UCSD-AML1 (cell line): ENCODE measurements around the gene BTBD16.

ENCODE experiments used
- DNase-seq: peaks from one replicate; lab custom pipeline; 2025; ENCODE audit not compliant: unreplicated experiment; lab: John Stamatoyannopoulos, UW

BTBD16 gene

DNA sequence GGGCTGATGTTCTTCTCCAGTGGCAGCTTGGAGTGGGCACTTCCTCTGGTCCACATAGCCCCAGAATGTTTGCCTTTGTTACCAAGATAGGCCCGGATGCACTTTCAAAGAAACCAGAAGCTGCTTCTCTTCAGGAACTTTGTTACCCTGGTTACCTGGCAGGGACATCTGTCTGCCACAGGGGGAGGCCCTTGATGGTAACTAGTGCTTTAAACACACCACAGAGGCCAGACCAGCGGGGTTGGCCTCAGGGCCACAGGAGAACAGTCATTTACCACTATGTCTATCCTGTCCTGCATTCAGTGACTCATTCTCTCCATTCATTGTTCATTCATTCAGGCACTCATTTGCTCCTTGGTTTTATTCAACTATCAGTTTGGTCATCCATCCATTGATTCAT lies 91.5 kb downstream of the BTBD16 start:
- DNase-seq, result no peak

- no peak for DNase-seq
Measured at GRCh38 chr10:122363311-122363710, 92.2 kb downstream of the BTBD16 start.

GRCh38 chr10:122363722-122364463 lies 92.8 kb downstream of the BTBD16 start:
- no peak for DNase-seq

DNA sequence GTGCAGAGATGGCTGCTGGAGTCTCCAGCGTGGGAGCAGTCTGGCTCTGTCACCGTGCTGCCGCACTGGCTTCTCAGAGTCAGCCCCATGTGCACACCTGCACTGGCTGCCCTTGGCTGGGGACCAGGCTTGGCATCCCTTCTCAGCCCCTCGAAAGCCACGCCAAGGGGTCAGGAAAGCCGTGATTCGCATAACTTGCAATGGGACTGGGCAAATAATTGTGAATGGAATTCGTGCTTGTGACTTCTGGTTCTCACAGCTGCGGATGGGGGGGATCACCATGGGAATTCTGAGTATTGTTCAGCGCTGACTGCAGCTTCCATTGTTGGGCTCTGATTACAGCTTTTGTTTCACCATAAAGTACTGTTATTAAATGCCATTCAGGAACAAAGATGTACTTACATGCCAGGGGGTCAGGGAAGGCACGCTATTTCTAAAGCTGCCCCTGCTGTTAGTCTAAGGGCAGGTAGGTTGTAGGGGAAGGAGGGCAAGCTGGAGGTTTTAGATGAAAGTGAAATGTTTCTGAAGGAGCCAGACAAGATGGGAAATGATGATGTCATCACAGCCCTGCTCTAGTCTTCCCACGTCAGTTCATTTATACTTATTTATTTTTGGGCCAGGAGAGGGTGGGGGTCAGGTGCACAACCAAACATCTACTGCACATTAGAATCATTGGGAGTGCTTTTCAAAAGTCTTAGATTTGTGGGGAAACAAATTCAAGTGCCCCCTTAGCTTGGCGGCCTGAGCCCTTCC lies 97.6 kb downstream of the BTBD16 start:
- no peak for DNase-seq

DNA sequence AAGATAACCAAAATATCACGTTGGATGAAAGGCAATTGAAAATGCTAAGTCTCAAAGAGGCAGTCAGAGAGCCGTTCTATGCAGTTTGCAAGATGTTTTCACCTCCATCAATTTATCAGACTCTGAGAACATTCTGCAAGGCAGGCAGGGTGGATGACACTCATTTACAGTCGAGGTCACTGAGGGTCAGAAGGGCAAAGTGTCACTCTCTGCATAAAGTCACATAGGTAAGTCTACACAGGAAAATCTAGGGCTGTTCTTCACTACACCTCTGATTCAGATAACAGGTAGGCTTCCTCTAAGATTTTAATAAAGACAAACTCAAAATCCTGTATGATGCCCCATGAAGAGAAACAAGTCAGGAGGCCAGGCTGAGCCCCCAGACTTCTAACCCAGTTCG lies 102.0 kb downstream of the BTBD16 start:
- DNase-seq, result no peak

- no peak for DNase-seq
Measured at GRCh38 chr10:122373721-122374120, 102.6 kb downstream of the BTBD16 start.

GRCh38 chr10:122374237-122374858 lies 103.3 kb downstream of the BTBD16 start, which contains the start of gene PLEKHA1:
TSS of gene PLEKHA1 (plus strand) at chr10:122374708. CDS start at chr10:122393201, 18,493 bp downstream.
- peak; percentile 94 for DNase-seq

DNA sequence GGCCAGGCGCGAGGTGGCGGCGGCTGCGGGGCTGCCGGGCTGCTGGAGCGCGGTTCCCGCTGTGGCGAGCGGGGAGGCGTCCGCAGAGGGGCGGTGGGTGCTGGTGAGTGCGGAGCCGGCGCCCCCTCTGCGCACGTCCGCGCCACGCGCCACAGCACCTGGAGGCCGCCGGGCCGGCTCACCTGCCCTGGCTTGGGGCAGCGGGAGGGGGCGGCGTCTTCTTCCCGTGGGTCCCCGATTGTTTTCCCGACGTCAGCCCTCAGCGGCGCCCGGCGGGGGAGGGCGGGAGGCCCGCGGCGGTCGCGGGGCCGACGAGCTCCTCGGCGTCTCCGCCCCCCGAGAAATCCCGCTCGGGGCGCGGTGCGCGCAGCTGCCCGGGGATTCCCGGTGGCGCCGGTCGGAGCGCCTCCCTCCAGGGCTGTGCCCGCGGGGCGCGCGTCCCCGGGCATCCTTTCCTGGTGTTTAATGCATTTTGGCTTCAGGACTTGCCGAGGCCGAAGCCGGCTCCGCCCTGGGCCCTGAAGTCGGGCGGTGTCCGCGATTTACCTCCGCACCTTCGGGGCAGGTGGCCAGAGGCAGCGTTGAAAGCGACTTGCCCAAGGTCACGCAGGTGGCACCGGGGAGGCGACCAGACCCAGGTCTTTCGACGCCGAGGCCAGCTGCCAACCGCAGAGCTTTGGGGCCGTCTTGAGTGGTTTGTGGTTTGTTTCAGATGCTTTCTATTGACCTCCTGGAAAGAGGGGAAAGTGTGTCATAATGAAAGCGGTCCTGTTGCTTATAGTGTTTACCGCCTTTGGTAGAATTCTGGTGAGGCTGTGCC lies 104.0 kb downstream of the BTBD16 start:
- DNase-seq, result peak; percentile 41

DNA sequence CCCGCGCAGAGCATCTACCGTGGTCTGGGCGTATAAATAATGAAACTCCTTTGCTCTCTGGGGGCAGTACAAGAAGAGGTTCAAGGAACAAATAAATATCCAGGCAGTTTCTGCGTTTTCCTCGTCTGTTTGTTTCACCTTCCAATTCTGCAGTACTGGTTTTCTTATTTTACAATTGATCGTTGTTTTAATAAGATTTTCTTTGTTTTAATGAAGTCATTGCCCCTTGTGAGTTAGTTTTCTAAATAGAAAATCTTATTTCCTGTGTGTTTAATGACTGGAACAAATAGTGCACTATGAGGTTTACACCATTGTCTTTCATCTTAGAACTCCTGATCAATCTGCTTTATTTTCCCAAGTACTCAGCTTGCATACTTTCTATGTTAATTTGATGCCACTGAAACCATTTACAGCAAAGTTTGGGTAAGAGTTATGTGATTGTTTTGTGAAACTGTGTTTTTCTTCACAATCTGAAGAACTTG lies 104.6 kb downstream of the BTBD16 start:
- DNase-seq, result no peak

DNA sequence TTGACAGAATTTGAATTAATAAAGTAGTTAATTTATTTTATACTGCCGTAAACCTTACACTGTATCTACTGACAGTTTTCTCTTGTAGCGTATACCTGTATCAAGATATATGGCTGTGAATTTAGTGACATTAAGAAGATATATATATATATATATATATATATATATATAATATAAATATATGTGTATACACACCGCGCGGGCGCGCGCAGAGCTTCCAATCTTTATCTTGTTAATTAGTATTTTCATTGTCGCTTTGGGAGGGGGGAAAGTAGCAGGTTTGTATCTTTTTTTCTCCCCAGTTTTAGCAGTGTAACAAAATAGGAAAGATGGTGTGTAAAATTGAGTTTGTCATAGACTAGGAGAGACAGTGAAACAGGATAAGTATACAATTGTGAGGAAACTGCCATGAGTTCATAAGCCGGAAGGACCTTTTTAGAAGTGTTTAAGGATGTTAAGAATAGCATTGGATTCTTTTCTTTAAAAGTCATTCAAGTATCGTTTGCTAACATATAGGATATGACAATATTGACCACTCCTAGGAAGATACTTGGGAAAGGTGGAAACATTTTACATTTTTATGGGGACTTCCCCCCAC lies 105.4 kb downstream of the BTBD16 start:
- DNase-seq, result no peak

DNA sequence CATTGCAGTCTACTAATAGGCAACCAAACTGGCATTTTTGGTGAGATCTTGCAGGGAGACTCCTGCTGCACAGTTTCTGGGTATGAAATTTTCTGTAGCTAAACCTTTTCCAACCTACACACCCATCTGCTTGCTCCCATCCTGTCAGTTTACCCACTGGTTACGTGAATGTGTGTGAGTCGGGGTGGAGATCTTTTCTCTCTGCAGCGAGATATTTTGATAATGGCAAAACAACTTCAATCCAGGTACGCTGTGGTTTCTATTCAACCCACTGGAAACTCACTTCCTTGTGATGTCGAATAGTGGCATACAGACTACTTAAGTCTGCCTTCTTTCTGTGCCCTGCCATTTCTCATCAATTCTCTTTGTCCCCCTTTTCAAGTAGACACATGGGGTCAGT lies 107.9 kb downstream of the BTBD16 start:
- no peak for DNase-seq

DNA sequence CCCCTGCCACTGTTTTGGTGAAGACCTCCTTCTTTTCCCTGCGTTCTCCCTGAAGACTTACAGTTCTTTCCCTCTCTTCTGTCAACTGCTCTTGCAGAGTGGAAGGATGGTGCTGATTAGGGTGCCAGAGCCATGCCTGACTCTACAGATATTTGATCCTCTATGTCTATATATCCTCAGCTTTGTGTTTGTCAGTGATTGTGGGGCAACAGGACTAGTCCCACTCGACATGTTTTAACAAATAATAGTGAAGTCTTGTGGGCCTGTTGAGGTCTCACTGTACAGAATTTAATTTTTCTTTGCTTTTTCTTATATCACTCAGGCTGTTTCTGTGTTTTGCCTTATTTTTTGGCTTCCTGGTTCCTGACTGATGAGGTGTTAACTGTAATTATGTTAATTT lies 108.4 kb downstream of the BTBD16 start:
- no peak for DNase-seq

DNA sequence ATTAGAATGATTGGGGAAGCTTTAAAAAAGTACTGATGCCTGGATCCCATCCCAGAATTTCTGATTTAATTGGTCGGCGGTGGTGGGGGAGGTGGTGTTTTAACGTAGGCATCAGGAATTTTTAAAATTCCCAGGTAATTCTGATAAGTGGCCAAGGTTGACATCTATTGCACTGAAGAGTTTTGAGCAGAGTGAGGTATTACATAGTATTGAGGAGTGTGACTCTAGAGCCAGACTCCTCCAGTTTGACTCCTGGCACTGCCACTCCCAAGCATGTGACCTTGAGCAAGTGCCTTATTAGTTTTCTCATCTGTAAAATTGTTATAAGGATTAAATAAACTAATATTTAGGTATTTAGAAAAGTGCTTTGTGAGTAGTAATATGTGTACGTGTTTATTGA lies 109.6 kb downstream of the BTBD16 start:
- no peak for DNase-seq

- no peak for DNase-seq
Measured at GRCh38 chr10:122381680-122382079, 110.6 kb downstream of the BTBD16 start.

DNA sequence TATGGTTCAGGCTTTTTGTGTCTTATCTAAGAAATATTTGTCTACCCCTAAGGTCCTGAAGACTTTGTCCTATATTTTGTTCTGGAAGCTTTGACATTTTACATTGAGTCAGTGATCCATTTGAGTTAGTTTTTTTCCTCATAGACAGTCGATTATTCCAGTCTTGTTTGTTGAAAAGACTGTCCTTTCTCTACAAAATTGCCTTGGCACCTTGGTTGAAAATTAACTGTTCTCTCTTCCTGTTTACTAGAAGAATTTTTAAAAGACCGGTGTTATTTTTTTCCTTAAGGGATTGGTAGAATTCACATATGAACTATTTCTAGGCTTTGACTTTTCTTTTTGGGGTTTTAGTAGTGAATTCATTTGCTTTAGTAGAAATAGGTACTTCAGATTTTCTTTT lies 115.4 kb downstream of the BTBD16 start:
- no peak for DNase-seq

- no peak for DNase-seq
Measured at GRCh38 chr10:122387572-122387971, 116.5 kb downstream of the BTBD16 start.
